DND-41 (cell line): ENCODE data around the gene NRBP1.

Source experiments
- ATAC-seq: fragments of 200-7000 bp; cut with Tn5 transposase; 3 replicates; pipeline ENCODE4 v1.9.1; 2021; ENCODE audit warnings: low read depth; ENCODE audit not compliant: insufficient read depth
- DNase-seq: peaks from one replicate; pipeline ENCODE4 v3.0.0-alpha.2; 2020
- H2AFZ ChIP-seq: 2 replicates; pipeline ENCODE4 v1.6.0; 2012; ENCODE audit warnings: low read depth, low read length
- H3K27ac ChIP-seq: 2 replicates; pipeline ENCODE4 v1.5.1; 2012; ENCODE audit warnings: low read length, inconsistent platforms
- H3K27me3 ChIP-seq: fragments of 200-600 bp; sonication (generic); 2 replicates; pipeline ENCODE4 v1.6.0; 2012; ENCODE audit warnings: low read length, mild to moderate bottlenecking, inconsistent platforms; ENCODE audit not compliant: insufficient read depth, poor library complexity
- H3K36me3 ChIP-seq: 2 replicates; pipeline ENCODE4 v1.5.1; 2012; ENCODE audit warnings: low read length, inconsistent platforms; ENCODE audit not compliant: insufficient read depth
- H3K4me1 ChIP-seq: 2 replicates; pipeline ENCODE4 v1.5.1; 2012; ENCODE audit warnings: mild to moderate bottlenecking, low read length; ENCODE audit not compliant: insufficient read depth
- H3K4me2 ChIP-seq: 2 replicates; pipeline ENCODE4 v1.6.0; 2012; ENCODE audit warnings: mild to moderate bottlenecking, moderate library complexity, low read length, inconsistent platforms; ENCODE audit not compliant: insufficient read depth
- H3K4me3 ChIP-seq, 2 experiments: fragments of 200-600 bp in 1 of 2; shearing (Covaris generic) in 1 of 2; 2 replicates each; pipeline ENCODE4 v1.5.1; 2012 to 2016; ENCODE audit warnings: inconsistent platforms in 2 of 2, low read length in 2 of 2, mild to moderate bottlenecking in 2 of 2, low read depth in 1 of 2, moderate library complexity in 1 of 2
- H3K79me2 ChIP-seq: 2 replicates; pipeline ENCODE4 v1.6.0; 2012; ENCODE audit warnings: low read length, inconsistent platforms; ENCODE audit not compliant: insufficient read depth
- H3K9ac ChIP-seq: 2 replicates; pipeline ENCODE4 v1.6.0; 2012; ENCODE audit warnings: low read depth, mild to moderate bottlenecking, inconsistent platforms, low read length, moderate library complexity
- H3K9me3 ChIP-seq: 2 replicates; pipeline ENCODE4 v1.5.1; 2012; ENCODE audit warnings: low read length, moderate library complexity, mild to moderate bottlenecking, inconsistent platforms; ENCODE audit not compliant: insufficient read depth, severe bottlenecking
- H4K20me1 ChIP-seq: 2 replicates; pipeline ENCODE4 v1.6.0; 2012; ENCODE audit warnings: low read length; ENCODE audit not compliant: insufficient read depth
- EZH2 ChIP-seq: IDR thresholded peaks from 3 replicates; pipeline ENCODE4 v1.6.1; 2012; ENCODE audit warnings: borderline replicate concordance, low read depth, mild to moderate bottlenecking, moderate library complexity, low read length, inconsistent platforms; ENCODE audit not compliant: severe bottlenecking
- TF ChIP-seq, protein P1 (sequence below): IDR thresholded peaks from 2 replicates; pipeline ENCODE4 v1.5.1; 2012; ENCODE audit warnings: borderline replicate concordance, low read length, moderate library complexity, mild to moderate bottlenecking; ENCODE audit not compliant: poor library complexity, severe bottlenecking; ENCODE audit errors: extremely low read depth

The NRBP1 gene

GRCh38 chr2:27412419-27413152 lies 15.8 kb upstream of the NRBP1 start:
- Histone ChIP-seq H3K36me3 (peaks cover 7% of the 10 kb centered on the region), H3K4me1 (peaks cover 20% of the 10 kb centered on the region), H2AFZ (no peak overlapping the region), H3K4me3 (no peak overlapping the region), H3K79me2 (peaks cover 18% of the 10 kb centered on the region), H3K9me3 (no peaks in the 10 kb centered on the region), H3K27ac (no peak overlapping the region), H4K20me1 (peaks cover 6% of the 10 kb centered on the region; the same call in 1 of the 2 replicates), H3K27me3 (no peaks in the 10 kb centered on the region), H3K9ac (no peak overlapping the region), H3K4me2 (no peak overlapping the region)
- TF ChIP-seq, protein P1, sequence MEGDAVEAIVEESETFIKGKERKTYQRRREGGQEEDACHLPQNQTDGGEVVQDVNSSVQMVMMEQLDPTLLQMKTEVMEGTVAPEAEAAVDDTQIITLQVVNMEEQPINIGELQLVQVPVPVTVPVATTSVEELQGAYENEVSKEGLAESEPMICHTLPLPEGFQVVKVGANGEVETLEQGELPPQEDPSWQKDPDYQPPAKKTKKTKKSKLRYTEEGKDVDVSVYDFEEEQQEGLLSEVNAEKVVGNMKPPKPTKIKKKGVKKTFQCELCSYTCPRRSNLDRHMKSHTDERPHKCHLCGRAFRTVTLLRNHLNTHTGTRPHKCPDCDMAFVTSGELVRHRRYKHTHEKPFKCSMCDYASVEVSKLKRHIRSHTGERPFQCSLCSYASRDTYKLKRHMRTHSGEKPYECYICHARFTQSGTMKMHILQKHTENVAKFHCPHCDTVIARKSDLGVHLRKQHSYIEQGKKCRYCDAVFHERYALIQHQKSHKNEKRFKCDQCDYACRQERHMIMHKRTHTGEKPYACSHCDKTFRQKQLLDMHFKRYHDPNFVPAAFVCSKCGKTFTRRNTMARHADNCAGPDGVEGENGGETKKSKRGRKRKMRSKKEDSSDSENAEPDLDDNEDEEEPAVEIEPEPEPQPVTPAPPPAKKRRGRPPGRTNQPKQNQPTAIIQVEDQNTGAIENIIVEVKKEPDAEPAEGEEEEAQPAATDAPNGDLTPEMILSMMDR: no peak
- TF ChIP-seq EZH2: no peak
- ATAC-seq: no peak
- DNase-seq: no peak

GRCh38 chr2:27416151-27416550 lies 12.3 kb upstream of the NRBP1 start:
- no peak for TF ChIP-seq EZH2
- TF ChIP-seq, protein P1: no peak
- H3K36me3 ChIP-seq: no peaks in the 10 kb centered on the region

DNA sequence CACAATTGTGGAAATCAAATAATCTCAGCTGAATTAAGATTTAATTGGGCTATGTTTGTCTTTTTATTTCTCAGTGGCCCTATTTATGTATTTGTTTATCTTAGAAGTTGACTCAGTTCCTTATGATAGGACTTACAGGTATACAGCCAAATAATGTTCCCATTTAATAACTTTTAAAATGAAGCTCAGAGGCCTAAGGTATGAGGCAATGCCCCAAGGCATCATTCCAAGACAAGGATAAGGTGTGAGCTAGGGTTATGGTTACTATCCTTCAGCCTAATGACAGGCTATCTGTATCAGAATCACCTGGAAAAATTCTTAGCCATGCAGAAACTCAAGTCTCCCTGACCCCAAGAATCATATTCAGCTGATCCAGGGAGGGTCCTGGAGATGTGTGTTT lies 7.4 kb upstream of the NRBP1 start:
- no peak for DNase-seq
- TF ChIP-seq, protein P1: no peak
- no peak for TF ChIP-seq EZH2
- no peaks in the 10 kb centered on the region for H3K4me1 ChIP-seq

More at GRCh38 chr2:27416151-27416550, 12.3 kb upstream of the NRBP1 start:
- Histone ChIP-seq H3K9ac (no peak overlapping the region), H2AFZ (no peak overlapping the region), H4K20me1 (no peaks in the 10 kb centered on the region), H3K4me3 (no peak overlapping the region), H3K9me3 (no peaks in the 10 kb centered on the region), H3K27me3 (no peaks in the 10 kb centered on the region), H3K4me1 (no peaks in the 10 kb centered on the region), H3K79me2 (no peaks in the 10 kb centered on the region), H3K4me2 (no peak overlapping the region), H3K27ac (no peak overlapping the region)
- DNase-seq: no peak
- ATAC-seq: no peak

More for the DNA sequence above, 7.4 kb upstream of the NRBP1 start:
- H3K27me3 ChIP-seq: no peaks in the 10 kb centered on the region
- no peak overlapping the region for H3K27ac ChIP-seq
- no peak overlapping the region for H3K4me2 ChIP-seq
- no peak overlapping the region for H3K9ac ChIP-seq
- no peak overlapping the region for H2AFZ ChIP-seq
- no peaks in the 10 kb centered on the region for H4K20me1 ChIP-seq
- no peaks in the 10 kb centered on the region for H3K36me3 ChIP-seq
- H3K4me3 ChIP-seq: no peak overlapping the region
- no peaks in the 10 kb centered on the region for H3K79me2 ChIP-seq
- H3K9me3 ChIP-seq: no peaks in the 10 kb centered on the region
- no peak for ATAC-seq
